ENCODE measurements around the gene MYL10.

The MYL10 gene

DNA sequence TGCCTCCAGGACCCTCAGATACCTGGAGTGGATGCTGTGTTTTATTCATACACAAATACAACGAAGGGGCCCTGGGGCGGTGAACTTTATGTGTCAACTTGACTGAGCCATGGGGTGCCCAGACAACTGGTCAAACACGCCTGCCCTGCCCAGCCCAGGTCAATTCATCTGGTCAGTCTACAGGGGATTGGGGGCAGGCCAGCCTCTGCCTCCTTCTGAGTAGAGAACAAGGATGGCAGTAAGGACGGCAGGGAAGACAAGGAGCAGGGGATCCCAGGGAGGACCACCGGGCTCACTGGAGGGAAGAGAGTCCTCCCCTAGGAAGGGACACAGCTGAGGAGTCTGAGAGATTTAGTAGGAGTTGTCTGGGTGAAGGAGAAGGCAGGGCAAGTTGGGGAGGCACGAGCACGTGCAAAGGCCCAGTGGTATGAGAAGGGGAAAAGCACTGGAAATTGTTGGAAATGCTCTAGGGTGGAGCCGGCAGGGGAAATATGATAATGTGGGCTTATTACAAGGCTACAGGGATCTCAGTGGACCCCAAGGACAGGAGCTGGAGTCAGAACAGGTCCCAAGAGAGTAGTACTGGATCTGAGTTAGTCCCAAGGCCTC is 63.4 kb downstream of the MYL10 start:
- DNase-seq (ENCODE audit: low read depth), result no peak

DNA sequence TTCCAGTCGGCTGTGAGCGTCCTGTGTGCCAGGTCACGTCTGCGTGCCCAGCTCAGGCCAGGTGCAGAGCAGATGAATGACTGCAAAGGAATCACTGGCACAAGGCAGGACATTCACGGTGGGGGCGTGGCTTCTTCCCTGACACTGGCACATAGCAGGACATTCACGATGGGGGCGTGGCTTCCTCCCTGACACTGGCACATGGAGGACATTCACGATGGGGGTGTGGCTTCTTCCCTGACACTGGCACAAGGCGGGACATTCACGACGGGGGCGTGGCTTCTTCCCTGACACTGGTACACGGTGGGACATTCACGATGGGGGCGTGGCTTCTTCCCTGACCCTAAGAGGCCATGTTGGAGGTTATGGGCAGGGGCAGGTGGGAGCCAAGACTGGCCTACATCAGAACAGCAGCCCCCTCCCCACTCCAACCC is 64.3 kb downstream of the MYL10 start:
- no peak for DNase-seq (ENCODE audit: low read depth)

DNA sequence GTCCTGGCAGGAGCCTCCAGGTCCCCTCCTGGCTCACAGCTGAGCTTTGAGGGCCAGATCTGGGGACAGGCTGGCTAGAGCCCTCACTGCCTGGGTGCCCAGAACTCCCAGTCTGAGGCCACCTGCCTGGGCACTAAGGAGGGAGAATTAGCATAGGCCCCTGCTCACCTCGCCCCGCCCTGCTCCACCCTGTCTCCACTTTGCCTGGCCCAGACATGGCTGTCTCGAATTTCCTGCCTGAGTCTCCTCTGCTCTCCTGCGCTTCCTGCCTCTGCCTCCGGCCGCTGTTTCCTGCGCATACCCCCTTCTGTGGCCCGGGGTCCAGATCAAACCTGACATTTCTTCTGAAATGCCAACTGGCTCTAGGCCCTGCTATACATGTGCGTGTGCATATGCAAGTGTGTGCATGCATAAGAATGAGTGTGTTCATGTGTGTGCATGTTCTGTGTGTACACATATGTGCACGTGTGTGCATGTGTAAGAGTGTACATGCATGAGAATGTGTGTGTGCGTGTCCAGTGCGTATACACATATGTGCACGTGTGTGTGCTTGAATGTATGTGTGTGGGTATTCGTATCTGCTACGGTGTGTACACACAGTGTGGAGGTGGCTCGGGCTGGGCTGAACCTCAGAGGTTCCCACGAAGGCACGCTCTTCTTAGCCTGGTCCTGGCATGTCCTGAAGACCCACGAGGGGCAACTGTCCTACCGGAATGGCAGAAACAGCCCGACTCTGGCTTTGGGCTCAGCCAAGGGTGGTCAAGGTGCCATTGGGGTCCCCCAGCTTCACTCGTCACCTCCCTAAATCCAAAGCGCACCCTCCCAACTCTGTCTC is 64.9 kb downstream of the MYL10 start:
- DNase-seq (ENCODE audit: low read depth), result no peak
